Nephron (organoid): ENCODE measurements around the gene WDR38.

Source experiments
- H3K27ac Mint-ChIP-seq, 3 experiments: 2 replicates each; pipeline ENCODE4 v1.8.0; 2020; ENCODE audit warnings: mixed read lengths in 3 of 3, mild to moderate bottlenecking in 2 of 3, moderate library complexity in 1 of 3
- H3K27me3 Mint-ChIP-seq: 2 replicates; pipeline ENCODE4 v1.8.0; 2021; ENCODE audit warnings: low read depth, mild to moderate bottlenecking, moderate library complexity, mixed read lengths
- H3K36me3 Mint-ChIP-seq: 2 replicates; pipeline ENCODE4 v1.8.0; 2020; ENCODE audit warnings: low read depth, mixed read lengths
- H3K4me1 Mint-ChIP-seq: 2 replicates; pipeline ENCODE4 v1.8.0; 2020; ENCODE audit warnings: mixed read lengths
- H3K4me3 Mint-ChIP-seq, 3 experiments: 2 replicates each; pipeline ENCODE4 v1.8.0; 2020; ENCODE audit warnings: mild to moderate bottlenecking in 3 of 3, mixed read lengths in 3 of 3, moderate library complexity in 2 of 3
- H3K9me3 Mint-ChIP-seq: 2 replicates; pipeline ENCODE4 v1.8.0; 2020; ENCODE audit warnings: mixed read lengths
- CTCF ChIP-seq, 3 experiments: fragments of 200-600 bp; sonication (generic); IDR thresholded peaks; one replicate each; pipeline ENCODE4 v1.5.0; 2021; ENCODE audit warnings: antibody characterized with exemption in 3 of 3; ENCODE audit not compliant: unreplicated experiment in 3 of 3

The WDR38 gene

GRCh38 chr9:124809741-124810500, 43.3 kb upstream of the WDR38 start:
- no peak overlapping the region for H3K4me3 Mint-ChIP-seq
- no peak for TF ChIP-seq CTCF (IDR thresholded peaks at IDR 0.05; ENCODE audit: unreplicated experiment in 3 of 3)
- no peaks in the 10 kb centered on the region for H3K27me3 Mint-ChIP-seq
- H3K27ac Mint-ChIP-seq = peak overlapping the region in 1 of 3 experiments; percentile 85
- H3K36me3 Mint-ChIP-seq = peaks cover 4% of the 10 kb centered on the region
- no peaks in the 10 kb centered on the region for H3K9me3 Mint-ChIP-seq
- H3K4me1 Mint-ChIP-seq = peaks cover 48% of the 10 kb centered on the region

- H3K27me3 Mint-ChIP-seq = no peaks in the 10 kb centered on the region
- no peak for TF ChIP-seq CTCF (IDR thresholded peaks at IDR 0.05; ENCODE audit: unreplicated experiment in 3 of 3)
- peaks cover 43% of the 10 kb centered on the region for H3K4me1 Mint-ChIP-seq
These were observed 42.5 kb upstream of the WDR38 start for GRCh38 chr9:124810663-124811355.

GRCh38 chr9:124812441-124812876, 40.8 kb upstream of the WDR38 start:
- no peak for TF ChIP-seq CTCF (IDR thresholded peaks at IDR 0.05; ENCODE audit: unreplicated experiment in 3 of 3)
- Mint-ChIP-seq H3K27ac (peak overlapping the region; percentile 32 to 85 (median 84)), H3K36me3 (no peaks in the 10 kb centered on the region), H3K9me3 (no peaks in the 10 kb centered on the region), H3K27me3 (no peaks in the 10 kb centered on the region), H3K4me1 (peaks cover 43% of the 10 kb centered on the region), H3K4me3 (no peak overlapping the region)

More at GRCh38 chr9:124810663-124811355, 42.5 kb upstream of the WDR38 start:
- H3K36me3 Mint-ChIP-seq = no peaks in the 10 kb centered on the region
- no peak overlapping the region for H3K4me3 Mint-ChIP-seq
- H3K27ac Mint-ChIP-seq = peak overlapping the region; percentile 78 to 87 (median 85)
- H3K9me3 Mint-ChIP-seq = no peaks in the 10 kb centered on the region

GRCh38 chr9:124813041-124813440, 40.2 kb upstream of the WDR38 start:
- peak overlapping the region in 2 of 3 experiments; percentile 84 to 85 for H3K27ac Mint-ChIP-seq
- peaks cover 3% of the 10 kb centered on the region for H3K27me3 Mint-ChIP-seq
- TF ChIP-seq CTCF (IDR thresholded peaks at IDR 0.05; ENCODE audit: unreplicated experiment in 3 of 3) = no peak
- H3K4me3 Mint-ChIP-seq = no peak overlapping the region
- H3K36me3 Mint-ChIP-seq = no peaks in the 10 kb centered on the region
- H3K9me3 Mint-ChIP-seq = no peaks in the 10 kb centered on the region
- peaks cover 45% of the 10 kb centered on the region for H3K4me1 Mint-ChIP-seq

- peaks cover 4% of the 10 kb centered on the region for H3K27me3 Mint-ChIP-seq
- H3K36me3 Mint-ChIP-seq = no peaks in the 10 kb centered on the region
These were observed 39.6 kb upstream of the WDR38 start for GRCh38 chr9:124813501-124814163.

More at GRCh38 chr9:124813501-124814163, 39.6 kb upstream of the WDR38 start:
- no peak overlapping the region for H3K4me3 Mint-ChIP-seq
- peaks cover 50% of the 10 kb centered on the region for H3K4me1 Mint-ChIP-seq
- TF ChIP-seq CTCF (IDR thresholded peaks at IDR 0.05; ENCODE audit: unreplicated experiment in 3 of 3) = no peak
- no peaks in the 10 kb centered on the region for H3K9me3 Mint-ChIP-seq
- peak overlapping the region in 2 of 3 experiments; percentile 48 to 85 for H3K27ac Mint-ChIP-seq
